HuH-7 (cell line): ENCODE data around the gene SERTAD3.
"Not testable (repeated sequence)": the region's sequence is repeated elsewhere in the genome, so short reads cannot be mapped to it uniquely, and the experiment has no call there.

Experiments used
- DNase-seq: peaks from one replicate; pipeline ENCODE4 v3.0.0; 2011; ENCODE audit warnings: low spot score

The SERTAD3 gene

DNA sequence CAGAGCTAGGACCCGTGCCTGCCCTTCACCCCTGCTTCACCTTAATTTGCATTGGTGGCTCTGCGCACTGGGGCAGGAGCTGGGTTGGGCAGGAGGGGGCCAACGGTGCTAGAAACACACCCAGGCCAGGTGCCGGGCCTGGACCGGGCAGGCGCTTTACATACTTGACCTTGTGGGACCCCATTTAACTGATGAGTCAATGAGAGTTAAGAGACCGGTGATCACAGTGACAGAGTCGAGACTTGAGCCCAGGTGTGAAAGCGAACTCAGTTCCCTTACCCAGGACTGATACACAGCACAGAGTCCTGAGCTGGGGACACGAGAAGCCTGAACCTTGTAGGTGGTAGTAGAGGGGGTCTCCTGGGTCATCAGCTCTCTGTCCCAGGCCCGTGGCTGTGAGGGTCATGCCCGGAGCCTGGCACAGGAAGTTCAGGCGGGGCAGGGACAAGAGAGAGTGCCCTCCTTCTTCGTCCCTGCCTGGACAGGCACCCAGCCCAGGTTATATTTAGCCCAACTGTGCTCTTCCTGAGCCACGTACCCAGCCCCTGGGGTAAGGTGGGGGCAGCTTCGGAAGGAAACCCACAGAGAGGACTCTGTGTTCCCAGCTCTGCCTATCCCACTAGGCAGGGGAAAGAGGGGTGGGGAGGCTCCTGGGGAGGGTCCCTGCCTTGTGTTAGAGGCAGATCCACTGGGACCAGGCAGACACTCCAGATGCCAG, 32.9 kb downstream of the SERTAD3 start:
- DNase-seq = no peak

- DNase-seq = no peak
These were observed 34.1 kb downstream of the SERTAD3 start for GRCh38 chr19:40410030-40410389.

GRCh38 chr19:40408598-40408925, 35.6 kb downstream of the SERTAD3 start:
- DNase-seq = not testable (repeated sequence)

DNA sequence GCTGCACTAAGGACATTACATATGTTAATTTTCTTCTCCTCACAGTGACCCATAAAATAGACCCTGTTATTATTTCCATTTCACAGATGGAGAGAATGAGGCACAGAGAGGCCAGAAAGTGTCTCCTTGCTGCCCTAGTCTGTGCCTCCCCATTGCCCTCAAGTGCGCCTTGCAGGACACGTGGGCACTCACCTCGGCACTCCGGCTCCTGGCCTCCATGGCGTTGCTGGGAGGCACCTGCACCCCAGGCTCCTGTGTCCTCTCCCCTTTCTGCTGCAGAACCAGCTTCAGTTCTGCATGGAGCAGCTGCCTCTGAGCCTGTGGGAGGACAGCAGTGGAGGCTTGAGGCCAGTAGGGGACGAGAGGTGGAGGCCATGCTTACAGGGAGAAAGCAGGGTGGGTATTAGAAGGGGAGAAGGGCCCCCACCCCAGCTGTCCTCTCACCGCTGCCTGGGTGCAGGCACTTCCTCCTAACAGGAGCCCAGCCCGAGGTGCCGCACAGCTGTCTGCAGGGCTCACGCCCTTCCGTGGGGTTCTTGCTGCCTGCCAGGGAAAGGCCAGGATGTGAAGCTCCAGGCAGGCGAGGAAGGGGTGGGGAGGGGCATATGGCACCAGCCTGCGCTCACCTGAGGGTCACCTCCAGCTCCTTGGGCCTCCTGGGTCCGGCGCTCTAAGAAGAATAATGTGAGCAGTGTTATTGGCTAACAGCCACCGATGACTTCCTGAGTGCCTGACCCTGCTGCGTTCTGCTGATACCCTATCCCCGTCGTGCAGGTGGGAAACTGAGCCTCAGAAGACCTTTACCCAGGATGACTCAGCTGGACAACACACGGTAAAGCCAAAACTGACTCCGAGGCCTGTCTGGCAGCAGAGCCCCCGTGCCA, 36.2 kb downstream of the SERTAD3 start:
- DNase-seq = no peak

- DNase-seq = peak; percentile 99
These were observed 40.7 kb downstream of the SERTAD3 start for GRCh38 chr19:40403262-40403984.

DNA sequence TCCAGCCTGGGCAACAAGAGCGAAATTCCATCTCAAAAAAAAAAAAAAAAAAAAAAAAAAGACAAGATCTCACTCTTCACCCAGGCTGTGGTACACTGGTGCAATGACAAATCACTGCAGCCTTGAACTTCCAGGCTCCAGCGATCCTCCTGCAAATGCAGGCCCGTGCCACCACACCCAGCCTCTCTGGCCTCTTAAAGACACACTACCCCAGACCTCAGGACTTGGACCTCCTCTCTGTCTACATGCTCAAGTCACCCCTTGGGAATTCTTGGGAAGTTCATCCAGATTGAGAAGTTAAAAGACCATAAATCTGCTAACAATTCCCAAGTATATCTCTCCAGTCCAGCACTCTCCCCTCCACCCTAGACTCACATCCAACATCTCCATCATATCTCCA, 43.6 kb downstream of the SERTAD3 start:
- no peak for DNase-seq

DNA sequence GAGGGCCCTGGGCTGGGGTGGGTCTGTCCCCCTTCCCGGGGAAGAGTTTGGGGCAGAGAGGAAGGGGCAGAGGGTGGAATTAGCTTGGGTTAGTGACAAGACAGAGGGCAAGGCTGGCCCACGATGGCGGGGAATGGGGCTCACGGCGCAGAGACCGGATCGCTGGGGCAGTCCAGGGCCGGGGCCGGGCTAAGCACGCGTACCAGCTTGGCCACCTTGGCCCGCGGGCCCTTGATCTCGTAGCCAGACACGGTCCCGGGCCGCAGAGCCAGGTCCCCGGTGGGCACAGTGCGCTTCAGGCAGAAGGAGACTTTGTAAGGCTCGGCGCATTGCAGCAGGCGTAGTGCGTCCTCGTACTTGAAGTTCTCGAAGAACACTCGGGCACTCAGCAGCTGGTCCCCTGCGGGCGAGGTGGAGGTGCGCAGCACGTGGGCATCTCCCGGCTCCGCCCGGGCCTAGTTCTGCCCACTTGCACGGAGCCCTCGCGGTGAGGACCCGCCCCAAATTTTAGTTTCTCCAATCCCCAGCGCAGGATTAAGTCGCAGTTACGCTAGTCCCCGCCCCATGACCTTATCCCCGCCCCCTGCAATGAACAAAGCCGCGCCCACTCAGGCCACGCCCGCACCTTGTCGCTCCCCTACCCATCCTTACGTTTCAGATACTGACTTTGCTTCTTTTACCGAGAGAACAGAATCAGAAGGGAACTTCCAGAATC, 45.6 kb downstream of the SERTAD3 start:
- no peak for DNase-seq

GRCh38 chr19:40397568-40397906, 46.6 kb downstream of the SERTAD3 start:
- DNase-seq = no peak

GRCh38 chr19:40396886-40397567, 47.1 kb downstream of the SERTAD3 start:
- DNase-seq = no peak

DNA sequence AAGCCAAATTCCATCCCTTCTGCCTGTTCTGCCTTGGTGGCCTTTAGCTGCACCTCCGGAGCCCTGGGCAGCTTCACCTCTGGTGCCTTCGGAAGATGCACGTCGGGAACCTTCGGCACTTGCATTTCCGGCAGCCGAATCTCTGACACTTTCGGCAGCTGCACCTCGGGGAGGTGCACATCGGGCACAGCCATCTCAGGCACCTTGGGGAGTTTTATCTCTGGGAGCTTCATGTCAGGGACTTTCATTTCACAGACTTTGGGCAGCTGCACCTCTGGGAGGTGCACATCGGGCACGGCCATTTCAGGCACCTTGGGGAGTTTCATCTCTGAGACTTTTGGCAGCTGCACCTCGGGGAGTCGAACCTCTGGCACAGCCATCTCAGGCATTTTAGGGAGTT, 48.2 kb downstream of the SERTAD3 start:
- no peak for DNase-seq

DNA sequence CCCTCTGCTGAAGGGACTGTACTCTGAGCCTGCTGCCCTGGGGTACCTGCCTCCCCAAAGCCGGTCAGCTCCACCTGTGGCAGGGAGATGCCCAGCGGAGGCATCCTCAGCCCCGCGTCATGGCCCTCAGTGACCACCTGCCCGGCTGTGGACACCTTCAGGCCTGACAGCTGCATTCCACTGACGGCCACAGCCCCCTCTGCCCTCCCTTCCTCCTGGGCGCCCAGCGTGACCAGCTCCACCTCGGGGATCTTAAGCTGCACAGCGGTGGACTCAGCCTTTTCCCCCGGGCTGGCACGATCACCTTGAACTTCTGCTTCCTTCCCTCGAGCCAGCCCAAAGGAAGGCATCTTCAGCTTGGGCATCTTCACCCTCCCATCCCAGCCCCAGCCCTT, 49.3 kb downstream of the SERTAD3 start:
- DNase-seq = no peak

DNA sequence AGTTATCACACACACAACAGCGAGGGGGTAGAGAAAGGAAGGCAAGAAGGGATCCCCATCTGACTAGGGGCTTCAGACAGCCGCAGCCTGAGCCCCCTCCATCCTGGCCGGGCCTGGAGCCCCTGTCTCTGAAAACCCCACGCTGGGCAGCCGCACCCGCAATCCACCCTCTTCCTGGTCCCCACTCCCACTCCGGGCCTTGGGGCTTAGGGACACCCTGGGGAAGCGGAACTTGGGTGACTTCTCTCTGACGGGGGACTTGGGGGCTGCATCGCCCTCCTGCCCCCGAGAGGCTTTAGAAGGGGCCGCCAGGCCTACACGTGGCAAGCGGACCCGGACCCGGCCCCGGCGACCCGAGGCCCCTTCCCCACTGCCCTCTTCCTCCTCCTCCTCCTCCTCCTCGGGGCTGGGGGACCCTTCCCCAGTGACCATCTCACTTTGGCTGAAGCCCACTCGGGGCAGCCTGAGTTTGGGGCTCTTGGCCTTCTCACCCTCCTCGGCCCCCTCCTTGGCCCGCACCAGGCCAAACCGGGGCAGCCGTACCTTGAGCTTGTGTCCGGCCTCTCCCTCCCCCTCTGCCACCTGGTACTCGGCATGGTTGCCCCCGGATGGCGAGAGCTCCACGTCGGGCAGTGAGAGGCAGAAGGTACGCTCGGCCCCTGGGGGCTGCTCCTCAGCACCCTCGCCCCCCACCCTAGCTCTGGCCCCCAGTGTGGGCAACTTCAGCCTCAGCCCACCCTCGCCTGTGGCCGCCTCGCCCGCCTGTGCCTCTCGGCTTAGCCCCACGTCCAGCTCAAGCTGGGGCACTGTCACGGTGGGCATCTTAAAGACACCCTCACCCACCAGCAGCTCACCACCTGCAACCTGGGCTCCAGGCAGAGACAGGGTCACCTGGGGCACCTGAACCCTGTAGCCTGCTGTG, 50.0 kb downstream of the SERTAD3 start:
- no peak for DNase-seq

DNA sequence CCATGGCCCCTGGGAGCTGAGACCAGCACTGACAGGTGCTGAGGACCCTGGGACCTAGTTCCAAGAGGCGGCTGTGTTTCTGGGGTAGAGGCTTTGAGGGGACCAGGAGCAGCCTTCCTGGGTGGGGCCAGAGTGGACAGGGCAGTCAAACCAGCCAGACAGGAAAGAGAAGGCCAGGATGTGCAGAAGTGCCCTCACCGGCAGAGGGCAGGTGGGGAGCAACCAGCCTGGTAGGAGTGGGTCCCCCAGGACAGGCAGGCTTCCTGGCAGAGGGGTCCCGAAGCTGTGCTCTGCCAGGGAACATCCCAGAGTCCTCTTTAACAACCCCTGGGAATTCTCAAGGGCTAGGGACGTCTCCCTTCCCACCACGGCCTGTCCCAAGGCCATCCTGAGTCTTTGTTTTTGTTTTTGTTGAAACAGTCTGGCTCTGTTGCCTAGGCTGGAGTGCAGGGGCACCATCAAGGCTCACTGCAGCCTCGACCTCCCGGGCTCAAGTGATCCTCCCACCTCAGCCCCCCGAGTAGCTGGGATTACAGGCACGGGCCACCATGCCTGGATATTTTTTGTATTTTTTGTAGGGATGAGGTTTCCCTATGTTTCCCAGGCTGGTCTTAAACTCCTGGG, 51.1 kb downstream of the SERTAD3 start:
- no peak for DNase-seq

DNA sequence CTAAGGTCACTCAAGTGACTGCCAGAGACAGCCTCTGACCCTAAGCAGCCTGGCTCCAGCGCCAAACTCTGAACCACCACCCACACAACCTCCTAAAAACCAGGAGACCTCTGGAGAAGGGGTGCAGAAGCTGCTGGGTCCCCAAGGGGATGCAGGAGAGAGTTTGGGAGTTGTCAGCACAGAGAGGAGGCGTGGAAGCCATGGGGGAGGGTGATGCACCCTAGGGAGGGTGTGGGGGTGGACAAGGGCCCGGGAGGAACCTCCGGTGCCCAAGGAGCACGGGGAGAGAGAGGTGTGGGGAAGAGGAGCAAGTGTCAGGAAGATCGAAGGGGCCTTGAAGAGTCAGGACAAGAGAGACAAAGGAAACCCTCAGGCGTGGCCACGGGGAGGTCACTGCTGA, 52.0 kb downstream of the SERTAD3 start:
- no peak for DNase-seq
